ENCODE measurements around the gene TSHZ2. TPM values are rescaled to one million over a fixed set of nuclear protein-coding genes. Genes with fewer than 3 reads are reported as not detected.

The TSHZ2 gene
- total and polyA plus RNA-seq, 2 of the 4 experiments (the other 2 are of a cell fraction): under 0.01 to 0.02 TPM

GRCh38 chr20:53425941-53426340 is 453.8 kb downstream of the TSHZ2 start:
- WGBS, 2 experiments (ENCODE audit: extremely low coverage in 2 of 2, insufficient read length in 1 of 2): no CpG with 5 or more reads among the region's 3 CpGs
- no peak overlapping the region for H3K23ac ChIP-seq (ENCODE audit: low read depth, low read length)
- no peak overlapping the region for H4K5ac ChIP-seq (ENCODE audit: low read depth, low read length)
- DNase-seq (no peak), ATAC-seq (ENCODE audit: low read depth) (no peak)
- H4K8ac ChIP-seq (ENCODE audit: low read depth in 2 of 2, low read length in 2 of 2): no peak overlapping the region
- H2BK15ac ChIP-seq (ENCODE audit: low read depth, low read length): no peak overlapping the region
- no peaks in the 10 kb centered on the region for H3K9me3 ChIP-seq (ENCODE audit: control insufficient read depth, insufficient read depth, low read length)
- no peak overlapping the region for H2AK5ac ChIP-seq (ENCODE audit: low read depth, low read length)
- no peak overlapping the region for H3K4me3 ChIP-seq (ENCODE audit: insufficient read depth, low read depth, low read length)
- no peak overlapping the region for H3K4ac ChIP-seq (ENCODE audit: low read depth, low read length)
- H2BK5ac ChIP-seq (ENCODE audit: low read depth, low read length, poor library complexity, severe bottlenecking): no peak overlapping the region
- no peak overlapping the region for H2AK9ac ChIP-seq (replicated peaks; ENCODE audit: low read depth, low read length, poor library complexity)
- ChIA-PET CTCF (no interaction called here), POLR2A (ENCODE audit: unreplicated experiment) (no interaction called here)
- H2BK20ac ChIP-seq (ENCODE audit: low read depth, low read length): no peak overlapping the region
- H4K91ac ChIP-seq (ENCODE audit: insufficient read depth, low read depth, low read length): no peak overlapping the region
- H3K27ac ChIP-seq (ENCODE audit: insufficient read depth, low read length): no peak overlapping the region
- in situ Hi-C loops (cut with MboI; ENCODE audit: low sequenced_read_pairs) (no loop called here), dilution Hi-C loops (cut with HindIII; ENCODE audit: low sequenced_read_pairs, unreplicated experiment) (no loop called here), intact Hi-C loops (cut with micrococcal nuclease) (no loop called here)
- no peaks in the 10 kb centered on the region for H3K36me3 ChIP-seq (ENCODE audit: control insufficient read depth, insufficient read depth, low read length)
- no peak overlapping the region for H3K56ac ChIP-seq (ENCODE audit: extremely low read depth, insufficient read depth, low read length)
- BruUV-seq (replicated peaks): no TSS peak
- no peak overlapping the region for H3K4me2 ChIP-seq (ENCODE audit: low read depth, low read length)
- no peak overlapping the region for H2BK120ac ChIP-seq (ENCODE audit: low read depth, low read length)
- no peaks in the 10 kb centered on the region for H3K79me1 ChIP-seq (ENCODE audit: low read depth in 1 of 2, low read length in 2 of 2)
- H3K9me1 ChIP-seq (ENCODE audit: insufficient read depth, low read length): no peaks in the 10 kb centered on the region
- TF ChIP-seq RFX5 (IDR thresholded peaks at IDR 0.05; ENCODE audit: low read depth, low read length): no peak
- no peak for TF ChIP-seq USF2 (IDR thresholded peaks at IDR 0.05; ENCODE audit: low read depth, low read length)
- no peak for TF ChIP-seq CEBPB (IDR thresholded peaks at IDR 0.05; ENCODE audit: low read depth, low read length)
- no peak for TF ChIP-seq RCOR1 (IDR thresholded peaks at IDR 0.05; ENCODE audit: insufficient replicate concordance, low read length)
- no peak for TF ChIP-seq ELK1 (IDR thresholded peaks at IDR 0.05; ENCODE audit: borderline replicate concordance, low read depth, low read length)
- no peak for TF ChIP-seq FOS (IDR thresholded peaks at IDR 0.05; ENCODE audit: low read depth, low read length)
- no peak for TF ChIP-seq POLR2A (IDR thresholded peaks at IDR 0.05; ENCODE audit: low read depth, low read length)
- no peak for TF ChIP-seq RAD21 (IDR thresholded peaks at IDR 0.05; ENCODE audit: low read length)
- H3K9ac ChIP-seq (ENCODE audit: low read depth, low read length): no peak overlapping the region
- no peaks in the 10 kb centered on the region for H3K4me1 ChIP-seq (ENCODE audit: control insufficient read depth, insufficient read depth, low read length)
- no peak overlapping the region for H3K14ac ChIP-seq (replicated peaks; ENCODE audit: low read depth, low read length)
- no peaks in the 10 kb centered on the region for H4K20me1 ChIP-seq (ENCODE audit: insufficient read depth, low read length)
- H3K18ac ChIP-seq (ENCODE audit: low read depth, low read length): no peak overlapping the region
- H3K27me3 ChIP-seq (ENCODE audit: control insufficient read depth, insufficient read depth, low read length): no peaks in the 10 kb centered on the region
- H2AFZ ChIP-seq (replicated peaks; ENCODE audit: low read length, poor library complexity): no peak overlapping the region

Data from IMR-90 (cell line).